Bone marrow (tissue), 2 donors: ENCODE results near the gene AHCYL2.
"Not testable (repeated sequence)": the region's sequence is repeated elsewhere in the genome, so short reads cannot be mapped to it uniquely, and the experiment has no call there.

Source experiments
- DNase-seq, 2 donors: peaks; one replicate each; lab custom pipeline; 2025; lab: John Stamatoyannopoulos, UW

AHCYL2 gene

GRCh38 chr7:129244220-129244619 lies 19.4 kb downstream of the AHCYL2 start:
- no peak for DNase-seq

- no peak for DNase-seq
Observed at GRCh38 chr7:129245533-129245932, 20.7 kb downstream of the AHCYL2 start.

DNA sequence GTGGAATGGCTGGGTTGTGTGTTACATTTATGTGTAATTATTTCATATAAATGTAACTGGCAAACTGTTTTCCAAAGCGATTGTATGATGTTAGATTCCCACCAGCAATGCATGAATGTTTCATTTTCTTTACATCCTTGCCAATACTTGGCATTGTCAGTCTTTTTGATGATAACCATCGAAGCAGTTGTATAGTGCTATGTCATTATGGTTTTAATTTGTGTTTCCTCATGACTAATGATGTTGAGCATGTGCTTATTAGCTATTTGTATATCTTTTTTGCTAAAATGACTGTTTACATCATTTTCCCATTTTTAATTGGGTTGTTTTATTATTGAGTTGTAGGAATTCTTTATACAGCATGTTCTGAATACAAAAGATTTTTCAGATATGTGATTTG lies 22.3 kb downstream of the AHCYL2 start:
- no peak for DNase-seq

GRCh38 chr7:129252128-129252527 lies 27.3 kb downstream of the AHCYL2 start:
- no peak for DNase-seq

GRCh38 chr7:129252603-129253002 lies 27.8 kb downstream of the AHCYL2 start:
- DNase-seq, result not testable (repeated sequence)

- DNase-seq, result no peak
Observed at GRCh38 chr7:129255800-129256199, 31.0 kb downstream of the AHCYL2 start.

DNA sequence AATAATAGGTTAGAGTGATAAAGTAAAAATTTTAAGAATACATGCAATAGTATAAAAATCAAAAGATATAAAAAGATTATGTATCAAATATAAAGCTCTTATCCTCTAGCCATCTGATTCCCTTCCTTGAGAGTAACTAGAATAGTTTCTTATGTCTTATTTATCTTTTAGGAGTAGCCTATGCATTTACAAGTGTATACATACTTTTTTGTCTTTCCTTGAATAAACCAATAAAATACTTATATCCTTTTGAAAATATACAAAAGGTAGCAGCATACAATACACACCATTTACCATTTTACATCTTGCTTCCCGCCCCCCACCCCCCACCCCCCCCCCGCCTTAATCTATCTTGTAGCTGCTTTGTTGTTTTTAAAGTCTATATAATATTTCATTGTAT lies 31.4 kb downstream of the AHCYL2 start:
- no peak for DNase-seq

DNA sequence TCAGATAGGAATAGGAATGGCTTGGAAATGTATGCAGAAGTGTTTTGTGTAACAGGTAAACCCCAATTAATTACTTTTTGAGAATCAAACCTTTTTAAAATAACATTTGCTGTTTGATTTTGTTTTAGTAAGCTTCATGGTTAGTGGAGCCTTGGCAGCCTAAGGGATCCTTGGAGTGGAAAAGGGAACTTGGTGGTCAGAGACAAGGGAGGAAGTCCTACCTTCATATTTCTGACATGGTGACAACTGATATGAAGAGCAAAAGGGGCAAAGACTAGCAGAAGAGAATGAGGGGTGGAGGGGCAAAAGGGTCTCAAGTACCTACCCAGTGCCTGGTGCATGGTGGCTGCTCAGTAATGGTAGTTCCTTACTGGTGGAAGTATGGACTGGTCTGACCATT lies 32.3 kb downstream of the AHCYL2 start:
- no peak for DNase-seq

GRCh38 chr7:129258649-129259389 lies 34.0 kb downstream of the AHCYL2 start:
- DNase-seq, result no peak

GRCh38 chr7:129262324-129262723 lies 37.5 kb downstream of the AHCYL2 start:
- no peak for DNase-seq

GRCh38 chr7:129263168-129263567 lies 38.3 kb downstream of the AHCYL2 start:
- no peak for DNase-seq

- no peak for DNase-seq
Observed at GRCh38 chr7:129264534-129264933, 39.7 kb downstream of the AHCYL2 start.

GRCh38 chr7:129265328-129265727 lies 40.5 kb downstream of the AHCYL2 start:
- no peak for DNase-seq

DNA sequence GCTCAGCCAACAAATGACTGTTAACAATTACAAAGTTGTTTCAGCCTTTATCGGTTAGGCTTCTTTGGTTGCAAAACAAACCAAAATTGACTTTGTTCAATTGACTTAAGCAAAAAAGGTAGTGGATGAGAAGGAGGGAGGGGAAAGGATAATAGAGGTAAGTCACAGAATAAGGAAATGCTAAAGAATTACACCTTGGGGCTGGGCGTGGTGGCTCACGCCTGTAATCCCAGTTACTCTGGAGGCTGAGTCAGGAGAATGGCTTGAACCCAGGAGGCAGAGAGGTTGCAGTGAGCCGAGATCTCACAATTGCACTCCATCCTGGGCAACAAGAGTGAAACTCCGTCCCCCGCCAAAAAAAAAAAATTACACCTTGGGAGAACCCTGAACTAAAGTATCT lies 41.4 kb downstream of the AHCYL2 start:
- no peak for DNase-seq

DNA sequence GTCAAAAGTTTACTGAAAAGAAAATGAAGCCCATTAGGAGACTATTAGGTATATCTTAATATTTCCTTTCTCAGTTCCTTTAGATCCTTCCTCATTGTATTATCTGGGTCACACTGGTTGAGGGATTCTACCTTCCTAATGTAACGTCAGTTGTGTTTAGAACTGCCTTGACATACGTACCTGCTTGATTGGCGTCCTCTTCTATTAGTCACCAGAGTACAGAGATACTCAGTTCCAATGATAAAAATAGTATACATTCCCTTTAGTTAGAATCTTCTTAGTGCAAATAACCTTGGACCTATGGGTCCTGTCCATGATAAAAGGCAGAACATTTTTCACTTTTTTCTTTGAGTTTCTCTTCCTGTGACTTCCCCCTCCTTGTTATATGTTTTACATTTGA lies 45.2 kb downstream of the AHCYL2 start:
- DNase-seq, result no peak

DNA sequence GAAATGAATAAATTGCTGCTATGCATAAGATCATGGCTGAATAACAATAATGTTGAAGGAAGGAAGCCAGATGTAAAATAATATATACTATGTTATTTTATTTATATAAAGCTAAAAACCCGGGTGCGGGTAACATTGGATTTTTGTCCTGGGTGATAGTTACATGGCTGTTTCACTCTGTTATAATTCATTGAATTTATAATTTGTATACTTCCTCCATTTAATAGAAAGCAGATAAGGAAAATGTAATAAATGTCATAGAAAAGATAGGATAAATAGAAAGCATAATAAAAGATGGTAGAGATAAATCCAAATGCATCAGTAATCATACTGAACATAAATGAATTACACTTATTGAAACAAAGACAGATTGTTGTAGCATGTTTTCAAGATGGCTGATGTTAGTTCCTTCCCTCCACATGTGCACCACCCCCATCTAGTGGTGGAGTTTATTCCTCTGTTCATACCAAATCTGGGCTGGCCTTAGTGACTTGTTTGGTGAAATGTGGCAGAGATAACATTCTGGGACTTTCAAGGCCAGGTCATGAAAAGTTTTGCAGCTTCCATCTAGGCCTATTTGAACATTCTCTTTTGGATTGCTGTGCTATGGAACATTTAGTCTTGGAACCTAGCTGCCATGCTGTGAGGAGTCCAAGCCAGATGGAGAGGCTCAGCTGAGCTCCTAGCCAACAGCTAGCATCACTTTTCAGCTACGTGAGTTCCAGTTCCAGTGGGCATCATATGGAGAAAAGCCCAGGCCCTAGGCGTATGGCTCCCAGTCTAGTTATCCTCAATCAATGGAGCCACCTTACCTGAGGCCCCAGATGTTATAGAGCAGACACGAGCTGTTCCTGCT lies 46.9 kb downstream of the AHCYL2 start:
- DNase-seq, result peak in 1 of 2 donors; percentile 64

DNA sequence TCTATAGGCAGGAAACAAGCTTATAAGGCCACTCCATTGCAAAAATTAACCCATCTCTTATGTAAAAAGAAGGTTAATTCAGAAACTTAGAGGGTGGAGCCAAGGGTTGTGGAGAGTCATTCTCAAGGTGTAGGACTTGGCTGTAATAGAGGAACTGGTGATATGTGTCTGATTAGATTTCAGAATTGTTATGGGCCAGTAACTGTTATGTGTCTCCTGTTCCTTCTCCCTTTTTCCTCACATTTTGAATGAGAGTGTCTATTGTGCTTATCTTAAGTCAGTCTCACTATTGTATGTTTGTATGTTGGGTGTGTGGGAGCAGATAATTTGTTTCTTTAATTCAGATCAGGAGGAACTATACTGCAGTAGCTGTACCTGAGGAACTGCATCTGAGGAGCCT lies 49.1 kb downstream of the AHCYL2 start:
- no peak for DNase-seq

DNA sequence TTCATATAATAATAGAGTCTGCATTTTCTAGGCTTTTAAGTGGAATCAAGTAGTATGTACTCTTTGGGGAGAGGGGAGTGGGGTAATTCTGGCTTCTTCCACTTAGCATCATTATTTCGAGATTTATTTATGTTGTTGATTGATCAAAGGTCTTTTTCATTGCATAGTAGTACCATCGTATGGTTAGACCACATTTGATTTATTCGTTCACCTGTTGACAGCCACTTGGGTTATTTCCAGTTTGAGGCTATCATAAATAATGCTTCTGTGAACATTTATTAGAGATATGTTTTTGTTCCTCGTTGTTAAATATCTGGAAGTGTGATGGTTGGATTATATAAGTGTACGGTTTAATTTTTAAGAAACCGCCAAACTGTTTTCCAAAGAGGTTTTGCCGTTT lies 52.8 kb downstream of the AHCYL2 start:
- DNase-seq, result no peak

GRCh38 chr7:129278688-129279087 lies 53.9 kb downstream of the AHCYL2 start:
- DNase-seq, result no peak

DNA sequence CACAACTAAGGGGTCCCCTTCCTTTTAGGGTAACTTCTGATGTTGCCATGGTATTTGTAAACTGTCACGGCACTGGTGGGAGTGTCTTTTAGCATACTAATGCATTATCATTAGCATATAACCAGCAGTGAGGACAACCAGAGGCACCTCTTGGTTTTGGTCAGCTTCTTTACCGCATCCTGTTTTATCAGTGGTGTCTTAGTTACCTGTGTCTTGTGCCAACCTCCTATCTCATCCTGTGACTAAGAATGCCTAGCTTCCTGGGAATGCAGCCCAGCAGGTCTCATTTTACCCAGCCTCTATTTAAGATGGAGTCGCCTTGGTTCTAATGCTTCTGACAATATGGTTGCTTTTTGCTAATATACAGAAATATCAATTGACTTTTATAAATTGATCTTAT lies 54.9 kb downstream of the AHCYL2 start:
- no peak for DNase-seq

- no peak for DNase-seq
Observed at GRCh38 chr7:129281163-129281562, 56.3 kb downstream of the AHCYL2 start.

DNA sequence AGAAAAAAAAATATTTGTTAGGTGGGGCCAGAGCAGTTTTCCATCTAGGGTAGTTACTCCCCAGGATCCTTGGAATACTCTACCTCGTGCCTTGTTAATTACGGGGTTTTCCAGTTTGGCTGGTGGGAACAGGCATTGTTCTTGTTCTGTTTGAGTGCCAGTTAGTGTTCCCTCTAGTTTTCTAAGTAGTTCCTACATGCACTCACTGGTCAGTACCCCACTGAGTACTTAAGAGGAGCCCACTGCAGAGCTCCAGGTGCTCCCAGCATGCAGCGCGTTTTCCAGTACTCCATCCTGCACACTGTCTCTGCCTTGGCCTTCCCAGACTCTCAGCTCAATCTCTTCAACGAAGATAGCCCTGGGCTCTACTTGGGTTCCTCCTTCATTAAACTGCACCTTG lies 58.0 kb downstream of the AHCYL2 start:
- no peak for DNase-seq

DNA sequence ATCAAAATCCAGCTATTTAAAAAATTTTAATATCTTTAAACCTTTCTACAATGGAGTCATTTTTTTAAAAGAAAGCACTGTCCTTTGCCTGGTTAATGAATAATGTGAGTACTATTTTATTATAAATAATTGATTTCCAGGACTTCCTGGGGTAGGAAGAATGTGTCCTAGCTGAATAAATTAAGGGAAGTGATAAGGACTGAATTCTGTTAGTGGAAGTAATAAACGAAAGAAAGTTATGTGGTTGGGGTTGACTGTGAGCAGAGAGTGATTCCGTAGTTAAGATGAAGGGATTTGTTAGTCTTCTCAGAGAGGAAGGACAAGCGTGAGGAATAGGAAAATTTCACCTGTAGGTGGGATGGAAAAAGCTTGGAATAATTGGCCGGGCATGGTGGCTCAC lies 59.1 kb downstream of the AHCYL2 start:
- no peak for DNase-seq
